Measurements from ENCODE around the gene FZR1. TPM values are rescaled to one million over a fixed set of nuclear protein-coding genes. Genes with fewer than 3 reads are reported as not detected.

Gene FZR1
- total RNA-seq, 6 experiments from 2014 or later, result 18.7 to 34.1 (median 23.8) TPM

DNA sequence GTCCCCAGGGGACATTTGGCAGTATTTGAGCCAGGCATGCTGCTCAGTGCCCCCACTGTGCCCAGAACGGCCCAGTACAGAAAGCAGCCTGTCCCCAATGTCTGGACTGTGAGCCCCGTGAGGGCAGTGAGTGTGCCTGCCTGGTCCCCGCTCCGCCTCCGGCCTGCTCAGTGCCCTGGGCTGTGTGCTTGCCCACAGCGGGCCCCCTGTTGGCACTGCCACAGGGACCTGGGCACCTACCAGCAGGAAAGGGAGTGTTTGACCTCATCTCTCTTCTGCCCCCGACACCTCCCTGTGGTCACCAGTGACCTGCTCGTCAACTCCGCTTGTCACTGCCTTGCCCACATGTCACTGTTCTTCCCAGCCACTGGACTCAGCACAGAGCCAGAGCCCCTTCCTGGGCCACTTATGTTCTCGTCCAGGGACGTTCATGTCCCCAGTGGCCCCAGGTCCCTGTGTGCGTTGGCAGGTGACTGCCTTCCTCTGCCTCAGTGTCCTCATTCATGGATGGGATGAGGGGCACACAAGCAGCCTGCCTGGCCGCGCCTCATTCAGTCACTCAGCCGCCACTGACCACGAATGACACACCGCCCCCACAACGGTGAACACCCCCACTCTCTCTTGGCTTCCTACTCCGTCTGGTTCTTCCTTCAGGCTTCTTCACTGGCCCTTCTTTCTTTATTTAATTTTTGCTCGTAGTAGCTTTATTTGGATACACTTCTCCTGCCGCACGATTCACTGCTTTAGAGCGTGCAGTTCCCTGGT, 2.8 kb downstream of the FZR1 start:
- ATAC-seq (peak; percentile 0 to 11 (median 2)), DNase-seq (peak in 1 of 3 donors; percentile 72)
- 67% methylated on average over 16 of the region's 23 CpGs for WGBS (ENCODE audit: insufficient coverage, low coverage, low lambda C conversion rate, missing lambda C conversion rate)
- Histone ChIP-seq H3K27ac (peak overlapping the region in 2 of 3 donors; percentile 66 to 76), H3K9me3 (no peaks in the 10 kb centered on the region), H3K4me1 (peaks cover 0 to 43% (median 17%) of the 10 kb centered on the region in 4 donors), H3K4me3 (no peak overlapping the region), H3K27me3 (no peaks in the 10 kb centered on the region), H3K36me3 (peaks cover 0 to 3% (median 0%) of the 10 kb centered on the region in 4 donors)
- intact Hi-C loops (cut with DNase I), result no loop called here
- TF ChIP-seq, protein P1, sequence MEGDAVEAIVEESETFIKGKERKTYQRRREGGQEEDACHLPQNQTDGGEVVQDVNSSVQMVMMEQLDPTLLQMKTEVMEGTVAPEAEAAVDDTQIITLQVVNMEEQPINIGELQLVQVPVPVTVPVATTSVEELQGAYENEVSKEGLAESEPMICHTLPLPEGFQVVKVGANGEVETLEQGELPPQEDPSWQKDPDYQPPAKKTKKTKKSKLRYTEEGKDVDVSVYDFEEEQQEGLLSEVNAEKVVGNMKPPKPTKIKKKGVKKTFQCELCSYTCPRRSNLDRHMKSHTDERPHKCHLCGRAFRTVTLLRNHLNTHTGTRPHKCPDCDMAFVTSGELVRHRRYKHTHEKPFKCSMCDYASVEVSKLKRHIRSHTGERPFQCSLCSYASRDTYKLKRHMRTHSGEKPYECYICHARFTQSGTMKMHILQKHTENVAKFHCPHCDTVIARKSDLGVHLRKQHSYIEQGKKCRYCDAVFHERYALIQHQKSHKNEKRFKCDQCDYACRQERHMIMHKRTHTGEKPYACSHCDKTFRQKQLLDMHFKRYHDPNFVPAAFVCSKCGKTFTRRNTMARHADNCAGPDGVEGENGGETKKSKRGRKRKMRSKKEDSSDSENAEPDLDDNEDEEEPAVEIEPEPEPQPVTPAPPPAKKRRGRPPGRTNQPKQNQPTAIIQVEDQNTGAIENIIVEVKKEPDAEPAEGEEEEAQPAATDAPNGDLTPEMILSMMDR (IDR thresholded peaks at IDR 0.05), result no peak
- TF ChIP-seq POLR2A (IDR thresholded peaks at IDR 0.05), result no peak

DNA sequence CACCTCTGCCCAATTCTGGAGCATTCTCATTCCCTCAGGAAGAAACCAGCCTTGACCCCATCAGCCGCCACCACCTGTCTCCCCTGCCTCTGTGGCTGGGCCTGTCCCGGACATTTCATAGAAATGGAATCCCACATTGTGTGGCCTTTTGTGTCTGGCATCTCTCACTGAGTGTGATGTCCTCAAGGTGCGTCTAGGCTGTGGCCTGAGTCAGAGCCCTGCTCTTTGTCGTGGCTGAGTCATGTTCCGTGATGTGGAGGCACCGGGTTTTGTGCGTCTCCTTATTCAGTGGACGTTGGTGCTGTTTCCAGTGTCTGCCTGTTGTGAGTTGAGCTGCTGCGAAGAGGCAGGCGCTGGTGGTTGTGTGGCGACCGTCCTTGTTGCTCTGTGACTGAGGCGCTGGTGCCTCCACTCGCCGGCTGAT, 3.5 kb downstream of the FZR1 start:
- 82% methylated on average over 10 of the region's 15 CpGs for WGBS (ENCODE audit: insufficient coverage, low coverage, low lambda C conversion rate, missing lambda C conversion rate)
- no peak for ATAC-seq
- TF ChIP-seq POLR2A (IDR thresholded peaks at IDR 0.05), result no peak
- TF ChIP-seq, protein P1 (IDR thresholded peaks at IDR 0.05), result no peak
- no peaks in the 10 kb centered on the region for H3K9me3 ChIP-seq
- peaks cover 0 to 3% (median 0%) of the 10 kb centered on the region in 4 donors for H3K36me3 ChIP-seq
- no peaks in the 10 kb centered on the region for H3K27me3 ChIP-seq
- H3K27ac ChIP-seq, result no peak overlapping the region
- DNase-seq, result peak in 1 of 3 donors; percentile 43
- H3K4me3 ChIP-seq, result no peak overlapping the region
- intact Hi-C loops (cut with DNase I), result no loop called here
- peaks cover 0 to 43% (median 17%) of the 10 kb centered on the region in 4 donors for H3K4me1 ChIP-seq

DNA sequence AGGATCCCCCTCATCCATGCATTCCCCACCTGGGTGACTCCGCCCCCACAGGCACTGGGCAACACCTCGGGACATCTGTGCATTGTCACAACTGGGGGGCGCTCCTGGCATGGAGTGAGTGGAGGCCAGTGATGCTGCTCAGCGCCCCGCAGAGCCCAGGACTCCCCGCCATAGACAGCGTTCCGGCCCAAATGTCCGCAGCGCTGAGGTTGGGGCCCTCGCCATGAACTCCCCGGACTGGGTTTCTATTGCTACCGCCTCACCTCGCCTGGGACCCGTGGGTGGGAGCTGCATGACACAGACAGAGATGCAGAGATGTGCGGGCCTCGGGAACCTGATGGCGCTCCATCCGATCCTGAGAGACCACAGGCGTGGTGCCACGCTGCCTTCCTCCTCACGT, 4.6 kb downstream of the FZR1 start:
- ATAC-seq (no peak), DNase-seq (peak in 1 of 3 donors; percentile 43)
- Histone ChIP-seq H3K27me3 (no peaks in the 10 kb centered on the region), H3K9me3 (no peaks in the 10 kb centered on the region), H3K4me1 (peaks cover 0 to 35% (median 15%) of the 10 kb centered on the region in 4 donors), H3K27ac (no peak overlapping the region), H3K4me3 (no peak overlapping the region), H3K36me3 (peaks cover 0 to 3% (median 0%) of the 10 kb centered on the region in 4 donors)
- WGBS (ENCODE audit: insufficient coverage, low coverage, low lambda C conversion rate, missing lambda C conversion rate), result 75% methylated on average over 2 of the region's 22 CpGs
- no peak for TF ChIP-seq POLR2A (IDR thresholded peaks at IDR 0.05)
- TF ChIP-seq, protein P1 (IDR thresholded peaks at IDR 0.05), result no peak
- intact Hi-C loops (cut with DNase I), result no loop called here

DNA sequence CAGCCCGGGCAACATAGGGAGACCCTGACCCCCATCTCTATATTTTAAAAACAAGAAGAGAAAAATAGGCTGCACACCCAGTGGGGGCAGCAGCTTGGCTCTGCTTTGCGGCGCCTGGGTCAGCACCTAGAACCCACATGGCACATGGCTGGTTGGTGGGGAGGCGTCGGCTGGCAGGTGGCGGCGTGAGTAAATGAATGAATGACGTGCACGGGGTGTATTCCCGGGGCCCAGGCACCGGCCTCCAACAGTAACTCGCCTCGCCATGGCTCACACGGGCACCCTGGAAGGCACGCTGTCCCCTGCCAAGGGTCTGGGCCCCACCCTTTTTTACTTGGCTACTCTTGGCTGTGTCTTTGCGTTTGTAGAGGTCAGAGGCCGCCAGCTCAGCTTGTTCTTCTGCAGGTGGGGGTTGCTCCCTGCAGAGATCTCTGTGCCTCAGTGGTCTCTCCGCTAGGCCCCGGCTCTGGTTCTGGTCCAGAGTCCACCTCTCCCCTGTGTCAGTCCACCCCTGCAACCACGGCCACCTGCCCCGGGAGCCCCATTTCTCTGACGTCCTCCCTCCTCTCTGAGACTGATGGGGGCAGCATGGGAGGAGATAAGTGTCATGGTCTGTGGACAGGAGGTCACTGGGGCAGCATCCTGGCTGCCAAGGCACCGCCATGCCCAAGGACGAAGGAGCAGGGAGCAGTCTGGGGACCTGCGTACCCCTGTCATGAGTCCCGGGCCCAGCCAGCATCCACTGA, 5.6 kb downstream of the FZR1 start:
- TF ChIP-seq, protein P1 (IDR thresholded peaks at IDR 0.05), result no peak
- no peak for TF ChIP-seq POLR2A (IDR thresholded peaks at IDR 0.05)
- DNase-seq, result peak in 1 of 3 donors; percentile 46
- Histone ChIP-seq H3K36me3 (peaks cover 0 to 3% (median 0%) of the 10 kb centered on the region in 4 donors), H3K27ac (no peak overlapping the region), H3K4me3 (no peak overlapping the region), H3K27me3 (no peaks in the 10 kb centered on the region), H3K9me3 (no peaks in the 10 kb centered on the region), H3K4me1 (peaks cover 0 to 45% (median 19%) of the 10 kb centered on the region in 4 donors)
- intact Hi-C loops (cut with DNase I), result no loop called here
- ATAC-seq, result no peak
- 57% methylated on average over 3 of the region's 26 CpGs for WGBS (ENCODE audit: insufficient coverage, low coverage, low lambda C conversion rate, missing lambda C conversion rate)
